Left lung (tissue), 10 donors: ENCODE measurements around the gene GRB10. TPM values are rescaled to one million over a fixed set of nuclear protein-coding genes. Genes with fewer than 3 reads are reported as not detected.

Experiments used
- ATAC-seq: fragments of 200-7000 bp; cut with Tn5 transposase; one replicate; pipeline ENCODE4 v1.9.1; 2020; ENCODE audit warnings: moderate library complexity
- DNase-seq, 4 donors: peaks; one replicate each; pipeline ENCODE4 v3.0.0-alpha.2; 2013 to 2020
- H3K27ac ChIP-seq, 2 donors: fragments of 200-600 bp; sonication (generic) in 1 of 2; one replicate each; pipeline versions ENCODE4 v1.5.0 to v1.8.0; 2020 to 2021
- H3K27me3 ChIP-seq, 2 donors: fragments of 200-600 bp; sonication (generic) in 1 of 2; one replicate each; pipeline versions ENCODE4 v1.5.0 to v1.8.0; 2020 to 2021
- H3K36me3 ChIP-seq, 2 donors: fragments of 200-600 bp; sonication (generic) in 1 of 2; one replicate each; pipeline versions ENCODE4 v1.5.0 to v1.8.0; 2020 to 2021
- H3K4me1 ChIP-seq, 2 donors: fragments of 200-600 bp; one replicate each; pipeline ENCODE4 v1.8.0; 2021
- H3K4me3 ChIP-seq, 2 donors: fragments of 200-600 bp; sonication (generic) in 1 of 2; one replicate each; pipeline versions ENCODE4 v1.5.0 to v1.8.0; 2020 to 2021; ENCODE audit warnings: mild to moderate bottlenecking in 1 of 2
- H3K9me3 ChIP-seq, 2 donors: fragments of 200-600 bp; sonication (generic) in 1 of 2; one replicate each; pipeline versions ENCODE4 v1.5.0 to v1.8.0; 2020 to 2021
- intact Hi-C, 2 donors: fragments of 100-400 bp; cut with DNase I; formaldehyde crosslinking; loops; one replicate each; pipeline versions ENCODE4 v1.11.2 to v1.14.2; 2022
- polyA plus RNA-seq, 6 donors: library from polyadenylated mRNA; unstranded; fragments of 120-200 nt; gene quantifications; one replicate each; pipeline ENCODE4 v1.2.1, GENCODE V29; 2013; ENCODE audit not compliant: insufficient read length in 6 of 6
- total RNA-seq, 2 donors: library from RNA; stranded (reverse); fragmentation: NEBNext Ultra II Directional; extraction: Animal tissue kit (Norgen Biotek cat#: 25700); gene quantifications; one replicate each; pipeline ENCODE4 v1.2.1, GENCODE V29; 2021
- TF ChIP-seq, protein P1 (sequence below), 2 donors: fragments of 200-600 bp; sonication (generic) in 1 of 2; IDR thresholded peaks; one replicate each; pipeline versions ENCODE4 v1.5.0 to v1.8.0; 2021; ENCODE audit warnings: antibody characterized with exemption in 2 of 2
- donor health status: DM: no; HTN: yes; CAD: no.
- donor health status: DM: no; HTN: no; CAD: no.

Gene GRB10
- total and polyA plus RNA-seq, 8 donors = 38.8 to 58.3 (median 45.0) TPM

GRCh38 chr7:50649259-50649885, 133.3 kb downstream of the GRB10 start:
- intact Hi-C loops = no loop called here

DNA sequence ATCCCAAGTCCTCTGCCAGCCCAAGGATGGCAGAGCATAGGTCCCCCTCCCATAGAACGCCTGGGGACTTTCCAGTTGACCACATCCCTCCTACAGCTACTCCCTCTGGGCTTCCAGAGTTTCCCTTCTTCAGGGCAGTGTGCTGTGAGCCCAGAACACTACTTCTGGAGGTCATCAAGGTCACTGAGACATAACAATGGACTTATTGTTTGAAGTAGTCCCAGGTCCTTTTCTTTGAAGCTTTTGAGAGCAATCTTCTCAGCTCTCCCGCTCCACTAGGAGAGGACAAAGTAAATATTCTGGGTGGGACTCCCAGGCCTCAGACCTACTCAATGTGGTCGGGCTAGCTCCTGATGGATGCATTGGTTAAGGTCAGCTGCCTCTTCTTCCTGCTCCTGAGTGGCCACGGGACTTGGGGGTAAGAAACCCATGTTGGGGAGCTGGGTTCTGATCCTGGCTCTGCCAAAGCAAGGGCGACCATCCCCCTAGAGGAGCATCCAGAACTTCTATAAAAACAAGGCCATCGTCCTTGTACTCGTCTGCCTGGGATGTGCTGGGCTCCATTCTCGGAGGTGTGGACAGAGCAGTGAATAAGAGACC, 134.0 kb downstream of the GRB10 start:
- H3K9me3 ChIP-seq = no peaks in the 10 kb centered on the region
- TF ChIP-seq, protein P1, sequence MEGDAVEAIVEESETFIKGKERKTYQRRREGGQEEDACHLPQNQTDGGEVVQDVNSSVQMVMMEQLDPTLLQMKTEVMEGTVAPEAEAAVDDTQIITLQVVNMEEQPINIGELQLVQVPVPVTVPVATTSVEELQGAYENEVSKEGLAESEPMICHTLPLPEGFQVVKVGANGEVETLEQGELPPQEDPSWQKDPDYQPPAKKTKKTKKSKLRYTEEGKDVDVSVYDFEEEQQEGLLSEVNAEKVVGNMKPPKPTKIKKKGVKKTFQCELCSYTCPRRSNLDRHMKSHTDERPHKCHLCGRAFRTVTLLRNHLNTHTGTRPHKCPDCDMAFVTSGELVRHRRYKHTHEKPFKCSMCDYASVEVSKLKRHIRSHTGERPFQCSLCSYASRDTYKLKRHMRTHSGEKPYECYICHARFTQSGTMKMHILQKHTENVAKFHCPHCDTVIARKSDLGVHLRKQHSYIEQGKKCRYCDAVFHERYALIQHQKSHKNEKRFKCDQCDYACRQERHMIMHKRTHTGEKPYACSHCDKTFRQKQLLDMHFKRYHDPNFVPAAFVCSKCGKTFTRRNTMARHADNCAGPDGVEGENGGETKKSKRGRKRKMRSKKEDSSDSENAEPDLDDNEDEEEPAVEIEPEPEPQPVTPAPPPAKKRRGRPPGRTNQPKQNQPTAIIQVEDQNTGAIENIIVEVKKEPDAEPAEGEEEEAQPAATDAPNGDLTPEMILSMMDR (IDR thresholded peaks at IDR 0.05) = no peak
- DNase-seq (no peak), ATAC-seq (no peak)
- H3K27me3 ChIP-seq = no peaks in the 10 kb centered on the region
- H3K27ac ChIP-seq = no peak overlapping the region
- intact Hi-C loops = no loop called here
- peaks cover 10 to 11% of the 10 kb centered on the region in 2 donors for H3K4me1 ChIP-seq
- H3K4me3 ChIP-seq = no peak overlapping the region
- H3K36me3 ChIP-seq = peaks cover 0 to 5% of the 10 kb centered on the region in 2 donors

More at GRCh38 chr7:50649259-50649885, 133.3 kb downstream of the GRB10 start:
- ATAC-seq (no peak), DNase-seq (no peak)
- TF ChIP-seq, protein P1 (IDR thresholded peaks at IDR 0.05) = no peak
- Histone ChIP-seq H3K4me1 (peaks cover 16 to 17% of the 10 kb centered on the region in 2 donors), H3K9me3 (no peaks in the 10 kb centered on the region), H3K4me3 (no peak overlapping the region), H3K36me3 (peaks cover 0 to 5% of the 10 kb centered on the region in 2 donors), H3K27me3 (no peaks in the 10 kb centered on the region), H3K27ac (no peak overlapping the region)

DNA sequence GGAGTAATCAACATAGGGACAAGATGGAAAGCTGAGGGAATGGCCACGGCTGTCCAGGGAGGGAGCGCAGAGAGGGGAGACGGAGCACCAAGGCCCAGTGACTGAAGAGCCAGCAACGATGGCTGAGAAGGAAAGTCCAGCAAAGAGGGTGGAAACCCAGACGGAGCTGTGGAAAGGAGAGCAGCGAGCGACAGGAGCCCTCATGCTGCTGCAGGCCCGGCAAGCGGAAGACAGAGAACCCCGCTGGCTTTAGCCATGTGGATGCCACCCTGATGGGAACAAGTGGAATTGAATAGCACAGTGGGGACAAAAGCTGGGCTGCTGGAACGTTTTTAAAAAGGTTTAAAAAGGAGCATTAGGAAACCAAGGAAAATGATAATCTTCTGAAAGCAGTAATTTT, 134.6 kb downstream of the GRB10 start:
- intact Hi-C loops = no loop called here
- Histone ChIP-seq H3K4me1 (peaks cover 4 to 5% of the 10 kb centered on the region in 2 donors), H3K36me3 (peaks cover 0 to 5% of the 10 kb centered on the region in 2 donors), H3K4me3 (no peak overlapping the region), H3K27me3 (no peaks in the 10 kb centered on the region), H3K9me3 (no peaks in the 10 kb centered on the region), H3K27ac (no peak overlapping the region)
- TF ChIP-seq, protein P1 (IDR thresholded peaks at IDR 0.05) = no peak
- DNase-seq = no peak
- no peak for ATAC-seq

- H3K27me3 ChIP-seq = no peaks in the 10 kb centered on the region
- H3K4me3 ChIP-seq = no peak overlapping the region
- no peaks in the 10 kb centered on the region for H3K4me1 ChIP-seq
- intact Hi-C loops = no loop called here
- TF ChIP-seq, protein P1 (IDR thresholded peaks at IDR 0.05) = no peak
- no peak overlapping the region for H3K27ac ChIP-seq
- H3K36me3 ChIP-seq = peaks cover 0 to 5% of the 10 kb centered on the region in 2 donors
- no peaks in the 10 kb centered on the region for H3K9me3 ChIP-seq
- ATAC-seq = no peak
- DNase-seq = no peak
Observed at GRCh38 chr7:50647286-50647980, 135.3 kb downstream of the GRB10 start.

DNA sequence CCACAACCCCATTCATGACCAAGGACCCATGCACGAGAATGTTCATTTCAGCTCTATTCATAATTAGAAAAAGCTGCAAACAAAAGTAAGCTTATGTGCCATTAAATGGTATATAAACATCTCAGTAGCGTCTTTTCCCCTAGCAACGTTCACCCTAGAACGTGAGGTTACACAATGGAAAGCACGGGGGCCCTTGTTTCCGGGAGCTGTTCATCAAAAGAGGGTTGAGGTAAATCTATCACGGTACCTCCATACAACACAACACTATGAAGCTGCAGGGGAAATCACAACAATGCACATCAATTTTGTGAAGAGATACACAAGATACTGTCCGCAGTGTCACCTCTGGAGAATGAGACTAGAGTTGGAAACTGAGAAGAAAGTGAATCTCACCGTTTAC, 136.6 kb downstream of the GRB10 start:
- Histone ChIP-seq H3K4me3 (no peak overlapping the region), H3K36me3 (peaks cover 0 to 5% of the 10 kb centered on the region in 2 donors), H3K4me1 (no peaks in the 10 kb centered on the region), H3K9me3 (no peaks in the 10 kb centered on the region), H3K27me3 (no peaks in the 10 kb centered on the region), H3K27ac (no peak overlapping the region)
- no peak for DNase-seq
- intact Hi-C loops = no loop called here
- ATAC-seq = no peak
- TF ChIP-seq, protein P1 (IDR thresholded peaks at IDR 0.05) = no peak
